Loucy (cell line): ENCODE data around the gene EAF2.

Source experiments
- EZH2phosphoT487 ChIP-seq: fragments of 200-600 bp; IDR thresholded peaks from 2 replicates; pipeline ENCODE4 v1.6.1; 2018; ENCODE audit warnings: antibody characterized with exemption, mild to moderate bottlenecking, moderate library complexity, borderline replicate concordance
- TF ChIP-seq, protein P1 (sequence below): fragments of 200-600 bp; sonication (generic); conservative IDR thresholded peaks from 2 replicates; pipeline ENCODE4 v1.5.1; 2014; ENCODE audit warnings: mild to moderate bottlenecking, antibody characterized with exemption, low read length

DNA sequence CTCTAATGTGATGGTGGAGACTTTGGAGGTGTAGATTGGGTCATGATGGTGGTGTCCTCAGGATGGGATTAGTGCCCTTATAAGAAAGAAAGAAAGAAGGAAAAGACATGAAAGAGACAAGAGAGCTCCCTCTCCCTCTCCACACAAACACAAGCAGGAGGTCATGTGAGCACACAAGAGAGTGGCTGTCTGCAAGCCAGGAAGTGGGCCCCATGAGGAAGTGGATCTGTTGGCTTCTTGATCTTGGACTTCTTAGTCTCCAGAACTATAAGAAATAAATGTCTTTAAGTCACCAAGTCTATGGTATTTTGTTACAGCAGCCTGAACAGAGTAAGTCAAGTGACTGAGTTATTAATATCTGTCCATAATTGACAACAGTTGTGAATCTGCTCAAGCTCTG, 17.3 kb upstream of the EAF2 start:
- TF ChIP-seq, protein P1, sequence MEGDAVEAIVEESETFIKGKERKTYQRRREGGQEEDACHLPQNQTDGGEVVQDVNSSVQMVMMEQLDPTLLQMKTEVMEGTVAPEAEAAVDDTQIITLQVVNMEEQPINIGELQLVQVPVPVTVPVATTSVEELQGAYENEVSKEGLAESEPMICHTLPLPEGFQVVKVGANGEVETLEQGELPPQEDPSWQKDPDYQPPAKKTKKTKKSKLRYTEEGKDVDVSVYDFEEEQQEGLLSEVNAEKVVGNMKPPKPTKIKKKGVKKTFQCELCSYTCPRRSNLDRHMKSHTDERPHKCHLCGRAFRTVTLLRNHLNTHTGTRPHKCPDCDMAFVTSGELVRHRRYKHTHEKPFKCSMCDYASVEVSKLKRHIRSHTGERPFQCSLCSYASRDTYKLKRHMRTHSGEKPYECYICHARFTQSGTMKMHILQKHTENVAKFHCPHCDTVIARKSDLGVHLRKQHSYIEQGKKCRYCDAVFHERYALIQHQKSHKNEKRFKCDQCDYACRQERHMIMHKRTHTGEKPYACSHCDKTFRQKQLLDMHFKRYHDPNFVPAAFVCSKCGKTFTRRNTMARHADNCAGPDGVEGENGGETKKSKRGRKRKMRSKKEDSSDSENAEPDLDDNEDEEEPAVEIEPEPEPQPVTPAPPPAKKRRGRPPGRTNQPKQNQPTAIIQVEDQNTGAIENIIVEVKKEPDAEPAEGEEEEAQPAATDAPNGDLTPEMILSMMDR: no peak
- TF ChIP-seq EZH2phosphoT487: no peak
